Measurements from ENCODE around the gene PRIMA1. TPM values are rescaled to one million over a fixed set of nuclear protein-coding genes. Genes with fewer than 3 reads are reported as not detected.

The PRIMA1 gene
- total RNA-seq, 1 experiment from 2014 or later, result not detected

DNA sequence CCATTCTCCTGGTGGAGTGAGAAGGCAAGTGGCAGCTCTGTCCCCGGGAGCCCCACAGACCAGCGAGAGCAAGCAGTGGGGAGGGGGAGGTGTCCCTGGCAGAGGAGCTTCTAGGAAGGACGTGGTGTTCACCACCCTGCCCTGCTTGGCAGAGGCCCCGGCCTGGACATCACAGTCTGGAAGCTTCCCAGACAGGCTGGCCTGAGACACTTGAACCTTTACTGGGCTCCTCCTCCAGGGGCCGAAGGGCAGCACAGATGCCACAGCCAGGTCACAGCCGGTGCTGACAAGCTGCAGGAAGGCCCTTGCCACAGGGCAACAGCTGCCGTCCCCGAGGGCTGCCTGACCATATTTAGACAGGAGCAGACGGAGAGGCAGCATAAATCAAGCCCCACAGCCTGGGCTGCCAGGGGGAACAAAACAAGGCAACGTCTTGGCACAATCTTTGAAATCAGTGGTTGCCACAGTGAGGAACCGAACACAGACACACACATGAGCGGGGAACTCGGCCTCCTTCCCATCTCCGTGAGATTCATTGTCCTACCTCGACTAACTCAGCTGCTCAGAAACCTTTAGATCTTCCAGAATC is 28.5 kb downstream of the PRIMA1 start:
- no peak for DNase-seq (ENCODE audit: low spot score)

DNA sequence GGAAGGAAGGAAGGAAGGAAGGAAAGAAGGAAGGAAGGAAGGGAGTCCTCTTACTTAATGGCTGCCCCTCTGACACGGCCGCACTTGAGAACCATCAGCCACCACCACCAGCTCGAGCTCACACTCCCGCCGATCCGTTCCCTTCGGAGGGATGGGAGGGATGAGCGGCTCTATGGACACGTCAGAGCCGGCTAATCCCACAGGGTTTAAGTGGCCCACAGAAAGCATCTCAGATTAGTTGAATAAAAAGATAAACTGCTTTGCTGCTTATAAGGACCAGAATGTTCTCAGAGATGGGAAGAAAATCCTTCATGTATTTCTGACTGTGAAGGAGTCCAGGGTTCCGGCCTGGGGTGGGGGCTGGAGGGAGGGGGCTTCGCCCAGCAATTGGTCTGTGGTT is 31.1 kb downstream of the PRIMA1 start:
- DNase-seq (ENCODE audit: low spot score), result no peak

DNA sequence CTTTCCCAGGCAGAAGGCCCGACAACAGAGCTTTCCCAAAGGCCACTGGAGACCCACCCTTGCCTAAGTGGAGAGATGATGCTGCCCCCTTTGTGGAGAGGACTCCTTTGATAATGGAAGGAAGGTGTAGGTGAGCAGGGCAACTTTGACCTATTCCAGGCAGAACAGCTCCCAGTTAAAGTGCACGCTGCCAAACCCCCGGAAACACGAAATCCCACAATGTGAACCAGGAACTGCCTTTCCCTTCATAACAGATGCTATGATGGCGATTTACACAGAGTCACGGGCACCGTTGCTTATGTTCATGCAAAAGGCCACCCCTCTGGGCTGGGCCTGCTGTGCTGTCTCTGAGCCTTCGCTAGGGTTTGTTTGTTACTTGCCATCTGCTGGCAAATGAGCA is 34.6 kb downstream of the PRIMA1 start:
- no peak for DNase-seq (ENCODE audit: low spot score)

DNA sequence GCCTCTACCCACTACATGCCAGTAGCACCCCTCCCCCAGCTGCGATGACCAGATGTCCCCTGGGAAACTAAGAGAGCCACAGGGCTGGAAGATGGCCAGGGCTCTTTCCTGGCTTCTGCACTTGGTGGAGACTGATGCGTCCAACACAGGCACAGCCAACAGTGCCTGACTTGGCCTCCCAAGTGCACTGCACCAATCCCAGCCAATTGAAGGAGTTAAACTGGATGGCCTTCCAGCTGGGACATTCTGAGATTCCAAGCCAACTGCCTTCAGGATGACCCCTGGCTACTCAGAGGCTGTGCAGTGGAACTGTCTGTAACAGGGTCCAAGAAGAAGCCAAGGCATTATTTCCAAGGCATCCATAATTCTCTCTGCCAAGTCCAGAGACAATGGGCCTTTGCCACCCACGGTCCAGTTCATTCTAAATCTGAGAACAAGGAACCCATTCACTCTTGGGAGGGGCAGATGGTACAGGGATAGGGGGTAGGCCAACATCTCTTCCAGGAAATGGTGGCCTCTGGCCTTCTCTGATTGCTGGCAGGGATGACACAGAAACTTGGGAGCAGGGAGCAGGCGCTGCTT is 35.2 kb downstream of the PRIMA1 start:
- no peak for DNase-seq (ENCODE audit: low spot score)

DNA sequence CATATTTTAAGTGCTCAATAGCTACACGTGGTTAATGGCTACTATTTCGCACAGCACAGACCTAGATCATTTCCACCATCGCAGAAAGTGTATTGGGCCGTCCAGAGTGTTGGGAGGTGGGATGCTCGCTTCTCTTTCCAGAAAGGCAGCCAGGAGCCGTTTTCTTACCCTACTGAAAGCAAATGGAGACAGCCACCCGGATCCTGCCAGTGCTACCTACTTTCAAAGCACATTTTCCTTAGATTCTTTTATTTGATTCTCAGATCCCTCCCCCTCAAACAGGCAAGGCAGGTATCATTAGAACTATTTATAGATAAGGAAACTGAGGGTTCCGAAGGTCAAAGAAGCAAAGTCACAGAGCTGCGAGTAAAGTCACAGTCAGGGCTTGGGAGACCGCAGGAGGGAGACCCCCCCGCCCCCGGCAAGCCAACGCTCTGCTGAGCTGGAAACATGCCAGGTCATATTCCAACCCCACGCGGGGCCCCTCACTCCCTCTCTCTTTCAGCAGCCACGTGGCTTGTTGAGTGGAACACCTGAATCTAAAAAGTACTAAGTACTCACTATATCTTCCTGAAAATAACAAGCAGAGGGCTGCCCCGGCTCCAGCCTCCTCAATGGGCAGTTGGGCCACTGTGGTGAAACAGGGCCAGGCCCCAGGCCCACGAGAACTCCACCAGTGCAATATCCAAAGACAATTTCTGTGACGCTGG is 36.2 kb downstream of the PRIMA1 start:
- no peak for DNase-seq (ENCODE audit: low spot score)

DNA sequence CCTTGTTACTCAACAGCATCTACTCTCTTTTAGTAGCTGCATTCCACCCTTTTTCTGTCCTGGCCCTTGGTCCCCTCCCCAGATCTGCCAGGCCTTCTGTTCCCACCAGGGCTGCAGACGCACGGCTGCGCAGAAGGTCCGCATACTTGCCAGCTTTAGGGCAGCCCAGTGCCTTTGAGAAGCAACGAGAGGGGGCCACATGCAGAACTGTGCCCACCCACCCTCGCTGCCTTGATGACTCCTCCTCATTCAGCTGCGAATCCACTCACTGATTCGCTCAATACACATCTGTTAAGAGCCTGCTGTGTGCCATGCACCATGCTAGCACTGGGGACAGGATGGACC is 39.2 kb downstream of the PRIMA1 start:
- no peak for DNase-seq (ENCODE audit: low spot score)

DNA sequence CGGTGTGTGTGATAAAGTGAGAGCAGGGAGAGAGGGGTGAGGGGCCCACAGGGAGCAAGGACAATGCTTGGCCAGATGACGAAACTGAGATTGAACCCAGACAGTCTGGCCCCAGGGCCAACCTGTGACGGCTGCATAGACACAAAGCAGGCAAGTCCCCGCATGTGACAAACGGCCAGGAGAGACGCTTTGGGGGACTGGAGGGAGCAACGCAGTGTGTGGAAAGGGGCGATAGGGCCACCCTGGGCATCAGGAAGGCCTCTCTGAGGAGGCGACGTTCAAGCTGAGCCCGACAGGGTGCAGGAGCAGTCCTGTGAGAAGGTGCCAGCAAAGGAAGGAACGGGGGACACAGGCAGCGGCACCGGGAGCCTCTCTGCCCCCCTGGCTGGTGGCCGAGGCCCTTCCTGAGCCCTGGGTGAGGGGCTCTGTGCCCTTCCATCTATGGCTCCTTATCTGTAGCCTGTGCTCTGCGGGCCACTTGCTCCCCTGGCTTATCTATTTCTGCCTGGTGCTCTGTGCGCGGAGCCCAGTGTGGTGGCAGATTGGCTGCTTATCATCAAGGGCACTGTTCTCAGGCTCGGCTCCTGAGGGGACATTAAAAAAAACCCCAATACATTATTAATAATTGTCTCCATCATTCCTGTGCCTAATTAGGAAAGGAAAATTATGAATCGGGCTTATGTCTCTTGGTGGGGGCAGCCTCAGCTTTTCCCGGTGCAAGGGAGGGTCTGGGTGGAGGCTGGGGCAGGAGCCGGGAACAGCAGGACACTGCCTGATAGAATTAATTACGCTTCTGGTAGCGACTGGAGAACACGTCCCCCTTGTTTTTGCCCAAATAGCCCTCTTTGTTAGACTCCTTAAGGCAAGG is 39.8 kb downstream of the PRIMA1 start:
- DNase-seq (ENCODE audit: low spot score), result no peak

DNA sequence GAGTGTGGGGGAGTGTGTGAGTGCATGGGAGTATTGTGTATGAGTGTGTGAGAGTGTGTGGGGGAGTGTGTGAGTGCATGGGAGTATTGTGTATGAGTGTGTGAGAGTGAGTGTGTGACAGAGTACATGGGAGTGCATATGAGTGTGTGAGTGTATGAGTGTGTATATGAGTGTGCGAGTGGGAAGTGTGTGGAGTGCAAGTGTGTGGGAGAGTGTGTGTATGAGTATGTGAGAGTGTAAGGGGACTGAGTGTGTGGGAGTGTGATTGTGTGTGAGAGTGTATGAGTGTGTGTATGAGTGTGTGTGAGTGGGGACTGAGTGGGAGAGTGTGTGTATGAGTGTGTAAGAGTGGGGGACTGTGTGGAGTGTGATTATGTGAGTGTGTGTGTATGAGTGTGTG is 40.7 kb downstream of the PRIMA1 start:
- DNase-seq (ENCODE audit: low spot score), result no peak

DNA sequence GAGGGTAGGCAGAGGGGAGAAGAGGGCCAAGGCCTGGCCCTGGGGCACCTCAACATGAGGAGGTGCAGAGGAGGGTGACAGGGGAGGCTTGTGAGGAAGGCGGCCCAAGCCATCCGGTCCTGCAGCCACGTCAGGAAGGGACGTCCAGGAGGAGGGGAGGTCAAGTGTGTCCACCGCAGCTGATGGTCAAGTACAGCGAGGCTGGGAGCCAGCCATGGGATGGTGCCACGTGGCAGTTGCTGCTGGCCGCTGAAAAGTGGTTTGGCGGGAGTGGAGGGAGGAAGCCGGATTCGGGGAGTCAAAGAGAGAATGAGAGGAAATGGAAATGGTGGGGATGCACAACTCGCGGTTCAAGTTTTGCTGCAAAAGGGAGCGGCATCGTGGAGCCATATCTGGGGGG is 41.2 kb downstream of the PRIMA1 start:
- no peak for DNase-seq (ENCODE audit: low spot score)

DNA sequence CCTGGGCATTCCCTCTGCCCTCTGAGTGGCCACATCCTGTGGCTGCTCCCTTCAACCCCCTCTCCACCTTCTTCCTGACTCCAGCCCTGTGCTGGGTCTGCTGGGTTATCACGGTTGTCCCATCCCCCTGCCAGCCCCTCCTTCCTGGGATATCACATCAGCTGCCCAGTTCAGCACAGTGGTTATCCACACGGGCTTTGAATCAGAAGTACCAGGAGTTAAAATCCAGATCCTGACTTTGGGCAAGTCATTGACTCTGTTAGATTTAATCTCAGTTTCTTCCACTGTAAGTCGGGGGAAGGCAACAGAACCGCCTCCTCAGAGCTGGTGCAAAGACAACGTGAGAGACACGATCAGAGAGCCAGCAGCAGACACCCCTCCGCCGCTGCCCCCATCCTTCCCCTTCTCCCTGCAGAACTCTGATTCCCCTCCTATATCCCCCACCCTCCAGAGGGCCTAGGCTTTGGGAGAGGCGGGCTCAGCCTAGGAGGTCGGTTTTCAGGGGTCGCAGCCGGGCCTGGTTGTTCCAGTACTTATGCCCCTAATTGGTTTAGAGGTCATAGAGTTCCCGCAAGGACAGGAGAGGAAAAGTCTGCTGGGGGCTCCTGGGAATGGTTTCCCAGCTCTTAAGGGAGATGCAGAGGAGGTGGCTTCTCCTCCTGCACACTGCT is 42.5 kb downstream of the PRIMA1 start:
- DNase-seq (ENCODE audit: low spot score), result no peak

DNA sequence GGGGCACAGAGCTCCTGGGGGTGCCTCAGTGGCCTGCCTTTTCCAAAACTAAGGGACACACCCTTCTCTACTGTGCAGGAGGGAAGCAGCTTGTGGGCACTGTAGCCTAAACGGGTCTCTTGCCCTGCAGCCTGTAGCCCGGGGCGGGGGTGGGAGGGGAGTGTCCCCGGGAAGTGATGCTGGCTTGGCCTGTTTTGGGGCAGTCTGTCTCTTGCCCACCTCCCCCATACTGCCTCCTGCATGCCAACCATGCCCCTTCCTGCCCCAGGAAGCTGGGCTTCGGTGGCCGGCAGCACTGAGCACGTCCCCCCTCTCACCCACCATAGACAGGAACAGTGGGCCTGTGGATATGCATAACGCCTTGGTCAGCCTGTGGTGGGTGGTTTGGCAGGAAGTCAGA is 43.4 kb downstream of the PRIMA1 start:
- DNase-seq (ENCODE audit: low spot score), result no peak

DNA sequence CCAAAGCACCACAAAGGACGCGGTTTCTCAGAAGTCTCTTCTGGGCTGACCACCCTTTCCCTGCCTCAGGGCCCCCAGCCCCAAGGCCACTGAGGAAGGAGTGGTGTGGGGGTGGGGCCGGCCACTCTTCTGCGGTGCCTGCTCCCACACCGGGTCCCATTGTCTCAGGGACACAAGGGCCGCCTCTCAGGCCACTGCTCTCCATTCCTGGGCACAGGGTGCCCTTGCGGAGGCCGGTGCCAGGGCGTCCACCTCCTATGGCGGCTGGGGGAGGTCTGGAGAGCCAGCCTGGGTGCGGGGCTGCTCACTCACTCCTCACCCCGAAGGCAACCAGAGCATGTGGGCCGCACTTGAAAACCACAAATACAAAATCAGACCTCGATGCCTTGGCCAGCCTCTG is 44.1 kb downstream of the PRIMA1 start:
- no peak for DNase-seq (ENCODE audit: low spot score)

DNA sequence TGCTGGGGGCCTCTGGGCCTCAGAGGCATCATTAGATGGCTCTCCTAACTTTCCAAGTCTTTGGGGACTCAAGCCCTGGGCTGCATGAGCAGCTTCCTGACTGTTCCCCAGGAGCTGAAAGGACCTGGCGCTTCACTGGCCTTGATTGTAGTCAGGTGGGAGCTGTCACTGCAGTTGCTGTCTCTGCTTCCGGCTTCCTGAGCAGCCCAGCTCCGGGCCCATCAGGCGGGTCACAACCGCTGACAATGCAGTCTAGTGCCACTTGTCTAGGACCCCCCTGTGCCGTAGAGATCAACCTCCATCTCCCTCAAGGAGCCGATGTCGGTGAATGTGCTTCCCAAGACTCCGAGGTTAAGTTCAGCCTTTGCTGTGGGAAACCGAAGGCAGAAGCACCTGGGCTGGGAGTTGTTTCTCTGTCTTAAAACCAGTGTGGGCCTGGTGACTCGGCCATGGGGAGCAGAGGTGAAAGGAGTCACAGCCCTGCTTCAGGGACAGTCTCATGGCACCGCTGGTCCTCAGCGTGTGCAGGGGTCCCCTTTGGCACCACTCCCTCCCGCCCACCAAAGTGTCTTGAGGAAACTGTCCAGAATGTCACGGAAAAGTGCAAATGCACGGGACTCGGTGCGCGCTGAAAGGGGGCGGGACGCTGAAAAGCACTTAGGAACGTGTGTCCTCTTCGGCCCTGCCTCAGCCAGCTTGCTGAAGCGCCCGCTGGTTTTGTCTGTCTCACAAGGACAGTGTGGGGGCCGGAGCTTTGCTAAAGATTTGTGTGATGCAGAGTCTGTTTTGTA is 44.8 kb downstream of the PRIMA1 start:
- DNase-seq (ENCODE audit: low spot score), result no peak

DNA sequence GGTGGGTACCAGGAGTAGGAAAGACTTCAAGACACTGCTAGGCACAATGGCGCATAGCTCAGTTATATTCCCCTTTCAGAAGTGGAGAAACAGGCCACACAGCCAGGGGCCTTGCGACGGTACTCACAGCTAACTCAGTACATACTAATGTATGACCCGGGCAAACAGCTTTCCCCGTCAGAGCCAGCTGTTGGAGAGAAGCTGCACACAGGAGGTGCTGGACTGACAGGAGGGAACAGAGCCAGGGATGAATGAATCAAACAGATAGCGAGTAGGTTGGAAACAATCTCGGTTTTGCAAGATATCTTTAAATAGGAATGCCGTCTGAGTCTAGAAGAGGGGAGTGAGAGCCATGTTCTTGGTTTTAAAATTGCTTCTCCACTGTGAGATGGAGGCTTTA is 45.5 kb downstream of the PRIMA1 start:
- DNase-seq (ENCODE audit: low spot score), result no peak

DNA sequence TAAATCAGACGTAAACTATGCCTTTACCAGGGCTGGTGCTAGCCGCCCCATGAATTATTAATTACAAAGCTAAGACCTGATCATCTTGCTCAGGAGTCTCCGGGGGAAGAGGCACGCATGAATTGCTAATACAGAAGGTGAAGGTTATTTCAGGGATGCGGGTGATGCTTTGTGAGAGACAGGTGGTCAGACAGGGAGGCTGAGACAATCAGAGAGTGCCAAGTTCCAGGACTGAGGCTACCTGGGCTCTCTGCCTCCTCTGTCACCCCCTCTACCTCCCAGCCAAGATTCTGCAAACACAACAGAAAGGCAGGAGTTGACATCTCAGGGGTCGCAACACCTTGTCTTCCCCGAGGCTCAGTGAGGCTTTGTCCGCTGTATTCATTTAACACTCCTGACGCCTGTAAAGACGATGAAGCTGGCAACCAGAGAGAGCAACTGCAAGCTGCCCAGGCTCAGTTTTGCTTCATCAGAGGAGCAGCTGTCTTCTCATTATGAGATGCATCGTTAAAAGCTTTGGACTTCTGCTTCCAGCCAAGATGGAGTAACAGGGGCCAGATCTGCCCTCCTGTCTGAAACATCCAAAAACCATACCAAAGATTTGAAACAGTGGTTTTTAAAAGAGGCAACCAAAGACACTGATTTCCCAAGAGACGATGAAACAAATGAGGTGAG is 46.6 kb downstream of the PRIMA1 start:
- DNase-seq (ENCODE audit: low spot score), result no peak

DNA sequence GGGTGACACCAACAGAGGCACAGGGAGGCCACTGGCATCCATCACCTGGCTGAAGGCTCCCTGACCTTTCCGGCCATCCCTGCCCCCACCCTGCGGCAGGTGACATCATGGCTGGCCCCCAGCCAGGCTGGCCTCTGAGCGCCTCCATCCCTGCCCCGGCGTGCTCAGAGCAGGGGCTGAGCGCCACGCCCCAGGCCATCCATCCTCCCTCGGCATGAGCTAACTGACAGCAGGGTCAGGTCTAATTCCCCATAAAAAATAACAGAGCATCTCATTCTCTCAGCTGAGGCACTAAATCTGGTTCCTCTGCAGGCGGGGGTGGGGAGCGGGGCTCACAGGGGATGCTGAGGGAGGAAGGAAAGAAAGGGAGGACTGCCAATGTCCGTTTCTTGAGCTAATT is 50.7 kb downstream of the PRIMA1 start:
- DNase-seq (ENCODE audit: low spot score), result no peak

DNA sequence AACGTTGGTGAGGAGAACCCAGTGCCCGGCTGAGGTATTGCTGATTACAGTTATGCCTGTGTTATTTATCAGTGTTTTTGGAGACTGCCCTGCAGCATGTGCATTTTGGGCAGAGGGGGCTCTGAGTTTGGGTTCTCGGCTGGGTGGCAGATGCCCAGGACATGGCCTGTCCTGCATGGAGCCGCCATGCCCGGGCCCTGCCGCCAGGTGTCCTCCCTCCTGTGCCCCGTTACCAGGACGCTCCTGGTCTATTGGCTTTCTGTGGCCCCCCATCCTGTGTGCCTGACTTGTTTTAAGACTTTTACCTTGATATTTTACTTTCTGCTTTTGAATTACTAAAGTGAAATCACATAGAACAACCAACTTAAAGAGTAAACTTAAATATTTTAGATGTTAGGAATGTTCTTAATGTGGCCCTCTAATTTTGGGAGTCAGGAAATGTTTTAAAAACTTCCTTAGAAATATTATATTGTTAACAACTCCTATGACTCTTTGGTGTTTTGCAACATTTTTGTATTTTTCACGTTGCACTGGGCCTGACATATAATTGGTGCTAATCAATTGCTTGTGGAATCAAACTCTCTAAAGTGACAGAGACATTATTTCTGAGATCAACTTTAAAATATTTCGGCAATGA is 51.8 kb downstream of the PRIMA1 start:
- DNase-seq (ENCODE audit: low spot score), result no peak

DNA sequence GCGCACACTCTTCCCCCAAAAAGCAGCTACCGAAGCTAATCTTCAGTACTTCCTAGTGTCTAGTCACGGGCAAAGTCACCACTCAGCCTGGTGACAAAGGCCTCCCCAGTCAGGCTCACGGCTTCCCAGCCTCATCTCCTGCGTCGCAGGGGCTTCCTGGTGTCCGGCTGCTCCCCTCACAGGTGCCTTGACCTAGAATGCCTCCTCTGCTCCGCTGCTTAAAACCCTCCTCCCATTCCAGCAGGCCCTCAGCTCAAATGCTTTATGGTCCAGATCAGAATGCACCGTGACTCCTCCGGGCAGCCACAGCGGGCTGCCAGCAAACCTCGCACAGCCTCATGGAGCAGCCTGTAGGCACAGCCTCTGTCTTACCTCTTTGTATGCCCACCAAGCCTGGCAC is 53.1 kb downstream of the PRIMA1 start:
- DNase-seq (ENCODE audit: low spot score), result no peak

DNA sequence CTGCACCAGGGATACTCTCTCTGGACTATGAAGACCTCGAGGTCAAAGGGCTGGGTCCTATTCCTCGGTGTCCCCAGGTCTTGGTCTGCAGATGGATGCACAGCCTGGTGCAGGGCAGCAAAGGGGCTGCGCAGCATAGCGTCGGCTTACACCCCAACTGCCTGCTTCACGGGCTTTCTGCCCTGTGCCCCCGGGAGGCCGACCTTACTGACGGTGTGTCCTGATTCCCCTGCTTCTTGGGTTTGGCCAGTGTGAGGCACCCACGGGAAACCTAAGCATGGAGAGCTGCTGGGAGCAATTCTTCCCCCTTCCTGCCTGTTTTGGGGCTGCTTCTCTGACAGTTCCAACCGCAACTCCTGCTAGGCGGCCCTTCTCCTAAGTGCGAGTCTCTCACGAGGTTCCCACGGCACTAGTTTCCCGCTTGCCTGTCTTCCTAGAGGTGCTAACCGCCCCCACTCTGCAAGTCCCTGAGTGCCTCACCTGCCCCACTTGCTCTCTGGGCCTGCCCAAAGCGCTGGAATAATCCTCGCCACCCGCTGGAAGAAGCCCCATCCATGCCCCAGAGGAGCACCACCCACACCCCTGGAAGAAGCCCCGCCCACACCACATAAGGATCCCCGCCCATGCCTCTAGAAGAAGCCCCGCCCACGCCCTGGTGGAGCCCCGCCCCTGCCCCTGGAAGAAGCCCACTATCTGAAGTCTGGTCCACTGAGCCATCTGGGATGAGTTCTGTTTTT is 54.0 kb downstream of the PRIMA1 start:
- no peak for DNase-seq (ENCODE audit: low spot score)

Measured in HT-29 (cell line).